GM12801 (cell line): ENCODE data around the gene TRIP11.

Experiments
- CTCF ChIP-seq: IDR thresholded peaks from one replicate; pipeline ENCODE4 v1.5.1; 2011; ENCODE audit warnings: control low read depth; ENCODE audit not compliant: insufficient read length; ENCODE audit errors: extremely low read depth

Gene TRIP11

GRCh38 chr14:91963465-91963864 lies 76.4 kb downstream of the TRIP11 start:
- TF ChIP-seq CTCF: no peak

- no peak for TF ChIP-seq CTCF
Observed at GRCh38 chr14:91961297-91962220, 78.3 kb downstream of the TRIP11 start.

GRCh38 chr14:91957876-91958313 lies 82.0 kb downstream of the TRIP11 start:
- TF ChIP-seq CTCF: no peak

- no peak for TF ChIP-seq CTCF
Observed at GRCh38 chr14:91956616-91957015, 83.2 kb downstream of the TRIP11 start.

- TF ChIP-seq CTCF: no peak
Observed at GRCh38 chr14:91955168-91955567, 84.7 kb downstream of the TRIP11 start.

- TF ChIP-seq CTCF: no peak
Observed at GRCh38 chr14:91953170-91953985, 86.5 kb downstream of the TRIP11 start.

GRCh38 chr14:91947475-91948184 lies 92.2 kb downstream of the TRIP11 start, which contains the start of gene FBLN5:
Gene FBLN5, minus strand, starts transcription at chr14:91947694. Its CDS starts 465 bp downstream, at chr14:91947229.
- no peak for TF ChIP-seq CTCF
